NOMO-1 (cell line): ENCODE data around the gene GSE1.
A peak's percentile ranks its signal among the peaks of the same experiment; 100 is the strongest.

Source experiments
- DNase-seq, 2 experiments: peaks; one replicate each; lab custom pipeline; 2025; ENCODE audit not compliant: unreplicated experiment in 2 of 2; lab: John Stamatoyannopoulos, UW

GSE1 gene

DNA sequence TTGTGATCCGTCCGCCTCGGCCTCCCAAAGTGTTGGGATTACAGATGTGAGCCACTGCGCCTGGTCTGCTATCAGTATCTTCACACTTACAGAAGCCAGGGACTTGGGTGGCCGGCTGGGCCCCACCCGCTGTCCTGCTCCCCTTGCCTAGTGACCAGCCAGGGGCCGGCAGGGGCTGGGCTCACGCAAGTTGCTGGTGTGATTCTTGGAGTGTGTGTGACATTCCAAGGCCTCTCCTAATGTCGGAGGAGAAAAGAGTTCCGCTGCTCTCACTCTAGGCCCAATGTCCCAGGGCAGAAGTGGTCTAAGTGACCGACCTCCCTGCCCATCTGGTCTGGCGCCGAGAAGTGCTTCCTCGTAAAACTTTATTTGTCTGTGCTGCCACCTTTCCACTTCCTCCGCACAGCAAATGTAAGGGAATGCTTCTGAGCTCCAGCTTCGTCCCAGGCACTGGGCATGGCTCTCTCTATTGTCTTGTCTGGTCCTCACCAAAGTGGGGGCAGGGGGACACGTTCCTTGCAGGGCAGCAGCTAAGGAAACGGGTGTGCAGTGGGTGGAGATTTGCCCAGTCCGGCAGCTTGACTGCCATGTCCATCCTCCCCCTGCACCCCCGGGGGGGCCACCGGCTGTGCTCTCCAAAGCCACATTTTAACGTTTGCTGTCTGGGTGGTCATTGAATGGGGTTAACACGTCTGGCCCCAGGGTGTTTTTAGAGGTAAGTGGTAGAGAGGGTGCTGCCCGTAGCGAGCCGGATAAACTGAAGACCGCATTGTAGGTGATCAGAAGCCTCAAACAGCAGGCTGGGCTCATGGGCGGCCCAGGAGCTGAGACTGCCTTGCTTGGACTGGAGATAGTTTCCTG lies 7.8 kb upstream of the GSE1 start:
- DNase-seq = no peak

DNA sequence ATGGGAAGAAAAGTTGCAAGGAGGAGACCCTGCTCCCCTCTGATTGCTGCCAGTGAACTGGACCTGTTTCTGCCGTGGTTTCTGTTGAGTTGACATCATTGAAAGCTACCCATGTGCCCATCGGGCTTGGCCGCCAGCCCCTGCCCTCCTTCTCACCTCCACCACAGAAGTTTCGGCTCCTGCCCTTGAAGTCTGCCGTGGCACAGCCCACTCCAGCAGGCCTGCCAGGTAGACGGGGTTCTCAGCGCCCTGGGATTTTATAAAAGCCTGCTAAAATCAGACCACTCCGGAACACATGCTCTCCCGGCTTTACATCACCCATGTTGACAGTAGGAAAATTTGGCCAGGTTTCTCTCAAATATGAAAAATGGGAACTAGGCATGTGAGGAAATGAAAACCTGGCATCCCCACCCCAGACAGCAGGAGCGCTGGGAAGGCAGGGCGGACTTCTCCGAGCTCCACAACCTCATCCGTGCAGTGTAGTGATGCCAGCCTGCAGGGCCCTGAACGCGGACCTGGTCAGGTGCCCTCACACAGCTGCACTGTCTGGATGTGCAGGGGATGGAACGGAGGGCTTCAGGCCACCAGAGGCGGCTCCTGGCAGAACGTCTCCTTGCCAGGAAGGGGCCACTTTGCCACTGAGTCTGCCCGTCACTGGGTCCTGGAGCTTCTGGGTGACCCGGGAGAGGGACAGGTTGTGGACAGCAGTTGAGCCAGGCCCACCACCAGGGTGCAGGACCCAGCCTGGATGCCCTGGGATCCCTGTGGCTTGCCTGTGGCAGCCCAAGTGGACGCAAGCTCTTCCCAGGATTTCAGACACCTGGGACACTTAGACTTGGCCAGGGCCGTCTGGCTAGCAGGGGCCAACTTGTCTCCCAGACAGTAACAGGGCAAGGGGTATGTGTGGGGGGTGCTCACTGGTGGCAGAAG lies 6.9 kb upstream of the GSE1 start:
- DNase-seq = no peak

DNA sequence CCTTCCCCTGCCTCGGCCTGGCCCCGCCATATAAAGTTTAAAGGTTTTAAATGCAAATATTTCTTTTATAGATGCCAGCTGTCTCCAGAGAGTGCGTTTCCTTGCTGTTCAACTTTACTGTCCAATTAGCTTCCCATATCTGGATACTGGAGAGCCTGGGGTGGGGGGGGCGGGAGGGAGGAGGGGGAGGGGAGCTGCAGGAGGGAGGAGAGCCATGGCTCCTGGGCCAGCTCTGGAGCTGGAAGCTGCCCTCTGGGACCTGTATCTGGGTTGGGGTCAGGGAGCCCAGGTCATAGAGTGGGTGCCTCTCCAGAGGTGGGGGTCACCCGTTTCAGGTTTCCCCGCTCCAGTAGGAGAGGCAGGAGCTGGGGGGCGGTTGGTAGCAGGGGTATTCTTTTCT lies 6.2 kb upstream of the GSE1 start:
- no peak for DNase-seq

DNA sequence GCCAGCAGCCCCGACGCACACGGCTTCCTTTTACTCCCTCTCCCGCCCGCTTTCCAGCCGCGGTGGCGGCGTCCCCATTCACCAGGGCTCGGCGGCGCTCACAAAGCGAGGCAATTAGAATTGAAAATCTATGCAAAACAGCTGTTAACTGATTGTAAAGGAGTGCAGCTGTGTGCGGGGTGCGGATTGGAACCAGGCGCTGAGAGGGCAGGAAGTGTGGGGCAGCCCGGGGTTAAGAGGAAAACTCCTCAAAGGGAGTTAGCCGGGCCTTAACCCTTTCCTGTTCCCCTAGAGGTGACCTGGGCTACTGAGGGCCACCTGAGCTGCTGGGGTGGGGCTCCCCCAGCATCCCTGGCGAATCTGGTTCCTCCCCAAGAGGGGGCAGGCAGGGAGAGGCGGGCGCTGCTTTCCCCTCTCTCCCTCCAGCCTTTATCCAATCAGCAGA lies 5.8 kb upstream of the GSE1 start:
- no peak for DNase-seq

DNA sequence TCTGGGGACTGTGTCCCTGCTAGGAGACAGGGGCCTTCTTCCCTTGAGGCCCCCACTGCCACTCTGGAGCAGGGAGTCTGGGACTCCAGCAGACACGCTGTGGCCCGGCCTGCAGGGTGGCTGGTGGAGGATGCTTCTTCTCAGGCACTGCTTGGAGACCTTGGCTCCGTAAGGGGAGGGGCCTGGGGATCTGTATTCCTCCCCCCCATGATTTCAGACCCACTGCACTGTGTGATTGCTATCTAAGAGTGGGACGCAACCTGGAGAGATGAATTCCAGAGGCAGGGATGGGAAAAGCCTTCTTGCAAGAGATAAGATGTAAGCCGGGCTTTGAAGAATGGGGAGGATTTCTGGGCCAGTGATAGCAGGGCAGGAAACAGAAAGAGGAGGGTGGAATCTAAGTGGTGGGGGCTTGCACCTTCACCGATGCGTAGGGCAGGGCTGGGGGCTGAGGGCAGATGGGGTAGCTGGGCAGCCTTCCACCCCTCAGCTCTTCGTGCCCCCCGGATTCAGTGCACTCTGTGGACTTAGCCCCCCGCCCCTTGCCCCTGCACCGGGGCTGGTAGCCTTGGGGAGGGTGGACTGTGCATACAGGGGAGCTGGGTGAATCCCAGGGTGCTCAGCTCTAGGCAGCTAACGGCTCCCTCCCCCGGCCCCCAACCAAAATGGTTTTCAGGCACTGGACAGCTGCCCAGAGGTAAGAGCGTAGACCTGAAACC lies 5.2 kb upstream of the GSE1 start:
- no peak for DNase-seq

DNA sequence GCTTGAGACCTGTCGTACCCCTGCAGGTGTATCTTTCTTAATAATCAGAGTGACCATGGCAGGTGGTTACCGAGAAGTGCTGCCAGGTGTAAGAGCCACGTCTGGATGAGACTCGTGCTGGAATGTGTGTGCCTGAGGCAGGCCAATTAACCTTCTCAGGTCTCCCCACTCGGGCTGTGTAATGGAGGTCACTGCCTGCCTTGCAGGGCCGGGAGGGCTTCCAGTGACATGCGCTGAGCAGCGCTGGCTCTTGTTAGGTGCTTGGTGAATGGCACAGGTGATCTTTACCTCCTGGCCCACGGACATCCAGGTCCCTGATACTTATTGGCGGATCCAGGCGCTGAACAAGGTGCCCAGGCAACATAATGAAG lies 4.6 kb upstream of the GSE1 start:
- DNase-seq = no peak

DNA sequence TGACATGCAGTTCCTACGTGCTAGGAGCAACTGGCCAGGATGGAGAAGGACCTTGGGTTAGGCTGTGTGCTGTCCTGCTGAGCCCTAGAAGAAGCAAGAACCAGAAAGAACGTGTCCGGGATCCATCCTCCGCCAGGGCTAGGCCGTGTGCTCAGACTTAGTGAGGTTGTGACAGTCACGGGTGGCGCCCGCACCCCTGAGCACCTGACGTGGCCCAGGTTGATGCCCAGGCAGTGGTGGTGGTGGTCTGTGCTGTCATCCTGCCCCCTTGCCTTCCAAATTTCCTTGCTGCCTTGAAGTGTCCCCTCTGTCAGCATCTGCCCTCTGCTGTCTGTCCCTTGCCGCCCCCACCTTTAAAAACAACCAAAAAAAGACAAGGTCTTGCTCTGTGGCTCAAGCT lies 4.2 kb upstream of the GSE1 start:
- no peak for DNase-seq

DNA sequence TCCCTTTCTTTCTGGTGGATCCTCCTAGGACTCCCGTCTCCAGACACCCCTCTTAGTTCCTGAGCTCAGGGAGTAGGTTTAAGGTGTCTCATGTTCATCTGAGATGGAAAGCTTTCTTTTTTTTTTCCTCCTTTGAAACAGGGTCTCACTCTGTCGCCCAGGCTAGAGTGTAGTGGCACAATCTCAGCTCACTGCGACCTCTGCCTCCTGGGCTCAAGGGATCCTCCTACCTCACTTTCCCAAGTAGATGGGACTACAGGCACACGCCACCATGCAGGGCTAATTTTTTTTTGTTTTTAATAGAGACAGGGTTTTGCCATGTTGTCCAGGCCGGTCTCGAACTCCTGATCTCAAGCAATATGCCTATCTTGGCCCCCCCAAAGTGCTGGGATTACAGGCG lies 3.6 kb upstream of the GSE1 start:
- no peak for DNase-seq

DNA sequence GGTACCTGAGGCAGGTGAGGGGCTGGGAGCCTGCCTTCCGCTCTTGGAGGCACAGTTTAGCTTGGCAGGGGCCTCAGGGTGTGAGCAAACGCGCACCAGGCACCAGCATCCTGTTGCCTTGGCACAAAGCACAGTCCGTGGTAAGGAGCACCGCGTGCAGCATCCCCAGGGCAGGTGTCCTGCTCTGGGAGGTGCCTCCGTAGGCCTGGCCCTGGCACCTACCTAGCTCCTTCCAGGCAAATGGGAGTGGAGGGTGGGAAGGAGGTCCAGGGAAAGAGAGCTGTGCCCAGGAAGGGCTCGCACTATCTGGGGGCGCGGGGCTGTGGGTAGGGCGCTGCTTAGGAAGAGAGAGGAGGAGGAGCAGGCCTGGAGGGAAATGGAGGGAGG lies 3.1 kb upstream of the GSE1 start:
- DNase-seq = no peak

DNA sequence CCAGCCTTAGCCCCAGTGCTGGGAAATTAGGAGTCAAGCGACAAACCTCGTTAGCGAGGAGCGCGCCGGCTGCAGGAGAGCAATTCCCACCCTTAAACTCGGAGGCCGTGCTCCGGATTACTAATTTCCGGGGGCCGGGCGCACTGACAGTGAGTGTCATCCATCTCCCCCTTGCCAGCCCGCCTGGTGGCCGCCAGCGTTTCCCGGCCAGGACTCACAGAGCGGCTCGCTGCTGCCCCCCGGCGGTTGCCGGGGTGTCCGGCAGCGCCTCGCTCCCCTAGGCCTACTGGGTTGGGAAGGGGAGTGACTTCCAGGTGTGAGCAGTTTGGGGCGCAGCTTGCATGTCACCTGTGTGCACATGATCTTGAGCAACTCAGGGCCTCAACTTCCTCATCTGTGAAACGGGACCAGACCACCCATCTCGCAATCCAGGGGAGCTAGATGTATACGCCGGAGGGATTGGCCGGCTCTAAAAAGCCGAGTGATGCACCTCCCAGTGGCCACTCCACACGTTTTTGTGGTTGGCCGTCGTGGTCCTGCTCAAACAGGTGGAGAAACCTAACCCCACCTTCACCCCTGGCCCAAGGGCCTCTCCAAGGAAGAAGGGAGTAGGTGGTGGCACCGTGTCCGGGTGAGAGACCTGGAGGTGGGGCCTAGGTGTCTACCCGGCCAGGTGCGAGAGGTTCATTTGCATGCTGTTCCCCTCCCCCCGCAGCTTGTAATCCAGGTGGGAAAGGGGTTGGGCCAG lies 2.5 kb upstream of the GSE1 start:
- DNase-seq = peak; percentile 88 to 93

DNA sequence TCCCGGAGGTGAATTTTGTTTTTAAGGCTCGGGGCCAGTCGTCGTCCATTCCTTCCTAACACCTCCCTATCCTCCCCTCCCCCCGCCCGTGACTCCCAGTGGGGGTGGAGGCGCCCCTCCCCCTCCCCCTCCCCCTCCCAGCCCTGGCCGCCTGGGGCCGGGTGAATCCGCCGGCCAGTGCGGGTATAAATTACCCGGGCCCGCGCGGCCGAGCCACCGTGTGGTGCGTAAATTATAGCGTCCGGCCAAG lies 2.0 kb upstream of the GSE1 start:
- DNase-seq = no peak

DNA sequence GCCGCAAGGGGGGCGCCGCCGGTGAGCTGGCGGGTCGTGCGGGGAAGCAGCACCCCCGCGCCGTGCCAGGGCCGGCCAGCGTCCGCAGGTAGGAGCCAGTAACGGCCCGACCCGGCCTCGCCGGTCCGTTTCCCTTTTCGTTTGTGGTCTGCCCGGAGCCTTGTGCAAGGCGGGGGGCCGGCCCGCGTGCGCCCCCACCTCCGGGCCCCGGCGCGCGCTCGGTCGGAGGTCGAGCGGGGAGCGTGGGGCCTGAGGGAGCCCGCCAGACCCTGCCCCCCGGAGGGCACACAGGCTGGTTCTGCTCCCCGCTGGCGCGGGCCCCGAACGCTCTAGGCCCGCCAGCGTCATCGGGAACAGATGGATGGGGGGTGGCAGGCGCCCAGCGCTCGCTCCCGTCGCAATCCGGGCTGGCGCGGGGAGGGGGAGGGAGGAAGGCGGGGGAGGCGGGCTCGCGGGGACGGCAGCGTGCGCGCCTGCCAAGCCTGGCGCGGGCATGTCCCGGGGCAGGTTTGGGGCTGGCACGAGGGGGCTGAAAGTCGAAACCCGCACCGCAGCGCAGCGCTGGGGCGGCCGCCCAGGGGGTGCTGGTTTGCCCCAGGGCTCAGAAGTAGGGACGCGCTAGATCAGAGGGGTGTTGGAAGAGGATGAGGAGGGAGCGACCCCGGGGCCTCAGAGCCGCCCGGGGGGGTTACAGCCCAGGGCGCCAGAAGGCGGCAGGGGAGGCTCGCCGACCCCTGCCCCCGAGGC lies 1.5 kb upstream of the GSE1 start:
- DNase-seq = peak; percentile 69 to 85

DNA sequence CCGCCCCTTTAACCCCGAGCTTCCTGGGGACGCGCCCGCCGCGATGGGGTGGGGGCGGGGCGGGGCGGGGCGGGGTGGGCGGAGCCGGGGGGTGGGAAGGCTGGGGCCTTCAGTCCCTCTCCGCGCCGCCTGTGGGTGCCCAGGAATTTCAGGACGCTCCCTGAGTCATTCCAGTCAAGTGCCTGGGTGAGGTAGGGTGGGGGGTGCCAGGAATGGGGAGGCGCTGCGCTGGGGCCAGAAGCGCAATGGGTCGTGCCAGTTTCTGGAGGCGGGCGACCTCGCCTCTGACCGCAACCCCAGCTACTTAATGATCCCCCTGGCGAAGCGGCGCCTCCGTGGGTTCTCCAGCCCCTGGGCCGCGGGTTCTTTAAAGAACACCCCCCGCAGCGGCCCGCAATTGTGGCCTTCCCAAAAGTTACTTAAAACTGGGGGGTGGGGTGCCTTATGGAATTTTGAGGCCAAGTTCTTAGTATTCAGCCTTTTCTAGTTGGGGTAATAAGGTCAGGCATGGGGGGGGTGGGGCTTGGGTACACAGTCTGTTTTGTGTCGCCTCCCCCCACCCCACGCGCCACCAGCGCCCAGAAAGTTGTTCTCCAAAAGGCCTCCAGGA lies 826 bp upstream of the GSE1 start:
- peak; percentile 49 to 77 for DNase-seq

DNA sequence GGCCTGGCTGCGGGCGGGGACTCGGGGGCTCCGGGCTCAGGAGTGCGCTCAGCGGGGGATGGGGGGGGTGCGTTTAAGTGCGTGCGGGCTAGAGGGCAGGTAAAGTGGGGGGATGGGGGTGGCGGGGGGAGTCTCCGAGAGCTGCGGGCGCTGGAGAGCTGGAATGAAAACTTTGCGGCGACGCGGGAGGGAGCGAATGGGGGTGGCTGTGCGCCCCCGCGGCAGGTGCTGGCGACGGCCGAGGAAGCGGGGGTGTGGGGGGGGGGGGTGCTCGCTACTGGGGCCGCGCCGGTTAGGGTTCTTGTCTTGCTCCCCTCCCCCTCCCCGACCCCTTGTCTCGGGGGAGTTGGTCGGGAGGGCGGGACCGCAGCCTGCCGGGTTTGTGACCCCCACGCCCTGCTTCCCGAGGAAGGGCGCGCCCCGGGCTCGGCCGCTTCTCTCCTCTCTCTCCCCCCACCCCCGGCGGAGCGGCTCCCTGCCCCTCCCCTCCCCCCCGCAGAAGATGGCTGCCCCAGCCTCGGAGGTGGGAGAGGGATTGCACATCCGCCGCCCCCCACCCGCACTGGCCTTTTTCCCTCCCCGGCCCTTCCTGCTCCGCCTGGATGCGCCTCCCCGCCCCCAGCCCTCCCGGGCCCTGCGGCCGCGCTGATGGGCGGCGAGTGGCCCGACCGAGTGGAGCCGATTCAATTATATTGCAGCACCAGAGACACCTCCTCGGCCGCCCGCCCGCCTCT lies 649 bp downstream of the GSE1 start:
- DNase-seq = peak; percentile 46 to 60

DNA sequence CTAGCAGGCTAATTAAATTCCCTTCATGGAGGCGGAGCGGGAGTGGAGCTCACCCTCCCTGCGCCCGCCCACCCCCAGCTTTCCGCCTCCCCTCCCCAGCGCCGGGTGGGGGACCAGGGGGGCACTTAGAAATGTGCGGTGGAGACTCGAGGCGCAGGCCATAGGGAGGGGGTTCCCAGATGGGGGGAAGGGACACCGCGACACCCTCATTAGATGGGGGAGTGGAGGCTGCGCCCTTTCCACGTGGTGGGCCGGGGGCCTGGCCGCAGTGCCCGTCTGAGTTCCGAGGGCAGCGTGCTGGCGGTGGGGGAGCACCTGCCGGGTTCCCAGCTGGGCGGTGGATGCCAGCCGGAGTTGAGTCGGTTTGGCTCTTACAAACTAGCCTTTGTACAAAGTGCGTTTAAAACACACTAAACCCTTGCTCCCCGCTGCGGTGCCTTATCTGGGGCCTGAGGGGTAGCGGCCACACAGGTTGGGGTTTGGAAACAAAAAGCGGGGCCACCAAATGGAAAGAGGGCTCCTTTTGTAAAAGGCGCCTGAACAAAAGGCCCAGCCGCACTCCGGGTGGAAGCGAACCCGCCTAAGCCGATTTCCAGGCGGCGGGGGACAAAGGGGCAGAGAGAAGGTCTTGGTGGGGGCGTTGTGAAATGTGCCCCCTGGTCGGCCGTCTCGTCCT lies 1.4 kb downstream of the GSE1 start:
- DNase-seq = no peak

DNA sequence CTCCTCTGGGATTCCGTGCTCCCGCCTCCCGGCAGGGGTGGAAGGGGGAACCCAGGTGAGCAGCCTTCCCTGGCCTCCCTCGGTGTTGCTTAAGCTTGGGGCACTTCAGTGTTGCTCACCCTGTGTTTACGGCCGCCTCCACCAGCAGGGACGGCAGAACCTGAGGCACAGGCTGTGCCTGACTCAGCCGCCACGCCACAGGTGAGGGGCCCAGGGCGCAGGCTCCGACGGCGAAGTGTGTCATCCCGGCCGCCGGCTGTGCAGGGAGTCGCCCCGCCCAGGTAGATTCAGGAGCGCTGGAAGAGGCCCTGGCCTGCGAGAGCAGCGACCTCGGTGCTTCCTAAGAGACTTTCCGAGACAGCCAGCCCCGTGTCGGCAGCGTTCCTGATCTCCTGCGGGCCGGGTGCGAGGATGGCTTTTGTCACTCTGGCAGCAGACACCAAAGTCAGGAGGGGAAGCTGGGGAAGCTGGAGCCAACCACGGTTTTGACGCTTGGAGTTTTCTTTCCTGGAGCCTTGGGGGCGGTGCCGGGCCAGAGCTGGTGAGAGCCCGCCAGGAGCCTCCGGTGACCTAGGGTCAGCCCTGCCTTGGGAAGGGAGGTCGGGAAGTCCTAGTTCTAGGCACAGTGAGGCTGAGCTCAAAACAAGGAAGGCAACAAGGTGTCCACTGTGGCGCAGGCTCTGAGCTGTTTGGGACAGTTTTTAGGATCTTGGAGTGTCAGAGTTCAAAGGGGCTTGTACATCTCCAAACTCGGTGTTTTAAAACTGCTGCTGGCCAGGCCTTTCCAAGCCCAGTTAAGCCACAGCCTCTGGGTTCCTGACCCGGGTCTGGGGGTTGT lies 2.1 kb downstream of the GSE1 start:
- DNase-seq = peak; percentile 18 to 22

DNA sequence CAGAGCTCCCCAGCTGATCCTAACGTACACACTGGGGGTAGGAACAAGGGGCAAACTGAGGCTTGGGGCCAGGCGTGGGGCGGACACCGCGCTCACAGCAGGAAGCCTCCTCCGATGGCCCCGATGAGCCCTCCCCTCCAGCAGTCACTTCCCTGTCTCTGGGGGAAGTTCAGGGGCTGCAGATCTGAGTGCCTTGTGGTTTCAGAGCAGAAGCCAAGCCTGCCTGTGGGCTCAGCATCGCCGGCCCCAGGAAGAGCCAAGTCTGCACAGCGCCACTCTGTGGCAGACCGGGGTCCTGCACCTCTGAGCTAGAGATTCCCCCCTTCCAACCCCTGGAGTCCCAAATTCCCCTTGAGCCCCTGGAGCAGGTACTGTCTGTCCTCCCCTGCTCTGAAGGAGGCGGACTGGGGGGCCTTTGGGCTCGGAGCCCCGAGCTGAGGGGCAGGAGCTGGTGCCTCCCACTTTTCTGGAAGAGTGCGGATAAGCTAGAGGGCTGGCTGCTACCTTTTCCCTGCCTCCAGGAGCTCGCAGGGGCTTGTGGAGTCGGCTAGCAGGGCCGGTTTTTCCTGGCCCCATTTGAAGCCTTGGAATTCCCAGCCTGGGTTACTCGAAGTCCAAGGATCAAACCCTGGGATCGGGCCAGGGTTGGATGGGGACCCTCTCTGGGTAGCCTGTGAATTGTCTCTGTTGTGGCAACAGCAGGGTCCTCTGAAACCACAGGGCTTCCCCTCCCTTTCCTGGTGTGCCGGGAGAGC lies 2.9 kb downstream of the GSE1 start:
- DNase-seq = peak; percentile 95
